GM12801 (cell line): ENCODE results near the gene PALM3.

Experiments used
- TF ChIP-seq, protein P1 (sequence below): IDR thresholded peaks from one replicate; pipeline ENCODE4 v1.5.1; 2011; ENCODE audit warnings: control low read depth; ENCODE audit not compliant: insufficient read length; ENCODE audit errors: extremely low read depth

The PALM3 gene

DNA sequence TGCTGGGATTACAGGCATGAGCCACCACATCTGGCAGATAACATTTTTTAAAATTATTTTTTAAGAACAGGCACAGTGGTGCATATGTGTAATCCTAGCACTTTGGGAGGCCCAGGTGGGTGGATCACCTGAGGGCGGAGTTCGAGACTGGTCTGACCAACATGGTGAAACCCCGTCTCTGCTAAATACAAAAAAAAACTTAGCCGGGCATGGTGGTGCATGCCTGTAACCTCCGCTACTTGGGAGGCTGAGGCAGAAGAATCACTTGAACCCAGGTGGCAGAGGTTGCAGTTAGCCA is 631 bp upstream of the PALM3 start:
- TF ChIP-seq, protein P1, sequence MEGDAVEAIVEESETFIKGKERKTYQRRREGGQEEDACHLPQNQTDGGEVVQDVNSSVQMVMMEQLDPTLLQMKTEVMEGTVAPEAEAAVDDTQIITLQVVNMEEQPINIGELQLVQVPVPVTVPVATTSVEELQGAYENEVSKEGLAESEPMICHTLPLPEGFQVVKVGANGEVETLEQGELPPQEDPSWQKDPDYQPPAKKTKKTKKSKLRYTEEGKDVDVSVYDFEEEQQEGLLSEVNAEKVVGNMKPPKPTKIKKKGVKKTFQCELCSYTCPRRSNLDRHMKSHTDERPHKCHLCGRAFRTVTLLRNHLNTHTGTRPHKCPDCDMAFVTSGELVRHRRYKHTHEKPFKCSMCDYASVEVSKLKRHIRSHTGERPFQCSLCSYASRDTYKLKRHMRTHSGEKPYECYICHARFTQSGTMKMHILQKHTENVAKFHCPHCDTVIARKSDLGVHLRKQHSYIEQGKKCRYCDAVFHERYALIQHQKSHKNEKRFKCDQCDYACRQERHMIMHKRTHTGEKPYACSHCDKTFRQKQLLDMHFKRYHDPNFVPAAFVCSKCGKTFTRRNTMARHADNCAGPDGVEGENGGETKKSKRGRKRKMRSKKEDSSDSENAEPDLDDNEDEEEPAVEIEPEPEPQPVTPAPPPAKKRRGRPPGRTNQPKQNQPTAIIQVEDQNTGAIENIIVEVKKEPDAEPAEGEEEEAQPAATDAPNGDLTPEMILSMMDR: no peak

DNA sequence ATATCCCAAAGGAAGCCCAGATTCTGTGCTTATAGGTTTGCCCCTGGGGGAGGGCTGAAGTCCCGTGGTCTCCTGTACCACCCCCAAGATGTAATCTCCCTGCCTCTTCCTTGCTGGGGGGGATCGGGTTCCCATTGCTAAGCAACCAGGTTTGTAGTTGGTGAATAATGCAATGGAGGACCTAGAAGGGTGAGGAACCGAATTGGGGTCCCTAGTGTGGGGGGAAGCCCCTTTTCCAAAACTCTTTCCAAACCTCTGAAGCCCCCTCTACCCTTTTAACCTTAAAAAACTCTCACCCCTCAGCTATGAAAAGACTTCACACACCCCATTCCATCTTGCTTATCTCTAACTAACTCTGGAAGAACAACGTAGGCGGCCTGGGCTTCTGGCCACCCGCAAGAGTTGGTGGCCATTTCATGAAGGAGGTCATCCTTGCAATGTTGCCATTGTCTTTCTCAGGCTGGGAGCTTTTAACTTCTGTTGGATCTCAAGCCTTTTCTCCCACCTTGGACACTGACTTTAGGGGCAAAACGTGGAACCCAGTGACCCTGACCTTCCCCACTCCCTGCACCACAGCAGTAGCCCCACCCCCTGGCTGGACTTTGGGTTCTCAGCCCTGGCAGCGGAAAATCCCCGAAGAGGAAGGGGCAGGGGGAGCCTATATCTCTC is 661 bp downstream of the PALM3 start:
- TF ChIP-seq, protein P1: no peak

DNA sequence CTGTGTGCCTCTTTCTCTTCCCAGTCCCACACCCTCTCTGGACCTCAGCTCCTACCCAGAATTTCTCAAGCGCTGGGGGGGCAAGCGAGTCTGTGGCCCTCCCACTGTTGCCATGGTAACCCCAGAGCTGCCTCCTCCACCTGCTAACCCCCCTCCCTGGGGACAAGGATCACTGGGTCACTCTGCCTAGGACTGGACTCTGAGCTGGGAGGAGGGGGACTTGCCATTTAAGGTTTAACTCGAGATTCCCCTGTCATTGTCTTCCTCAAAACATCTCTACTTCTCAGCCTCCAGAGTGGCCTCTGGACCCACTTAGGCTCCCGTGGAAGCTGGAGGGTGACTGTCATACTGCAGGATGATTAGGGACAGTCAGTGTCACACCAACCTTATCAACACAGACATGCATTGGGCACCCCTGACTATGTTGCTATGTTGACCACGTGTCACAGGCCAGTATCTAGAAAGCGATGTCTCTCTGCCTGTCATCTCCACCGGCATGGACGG is 2.2 kb downstream of the PALM3 start:
- TF ChIP-seq, protein P1: no peak

DNA sequence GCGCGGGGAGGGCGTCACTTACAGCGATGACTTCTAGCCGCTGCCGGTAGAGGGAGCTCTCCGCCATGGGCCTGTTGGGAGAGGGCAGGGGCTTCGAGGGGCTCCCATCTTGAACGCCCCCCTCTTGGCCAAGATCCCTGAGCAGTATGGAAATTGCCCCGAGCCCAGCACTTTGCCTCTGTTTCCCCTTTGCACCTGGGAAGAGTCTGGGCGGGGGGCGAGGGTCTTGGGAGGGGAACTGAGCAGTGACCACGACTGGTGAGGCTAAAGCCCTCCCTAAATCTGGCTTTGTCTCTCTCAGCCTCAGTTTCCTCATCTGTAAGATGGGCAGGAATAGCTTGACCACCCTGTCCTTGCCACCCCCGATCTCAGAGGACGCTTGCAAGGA is 2.8 kb downstream of the PALM3 start:
- TF ChIP-seq, protein P1: no peak

DNA sequence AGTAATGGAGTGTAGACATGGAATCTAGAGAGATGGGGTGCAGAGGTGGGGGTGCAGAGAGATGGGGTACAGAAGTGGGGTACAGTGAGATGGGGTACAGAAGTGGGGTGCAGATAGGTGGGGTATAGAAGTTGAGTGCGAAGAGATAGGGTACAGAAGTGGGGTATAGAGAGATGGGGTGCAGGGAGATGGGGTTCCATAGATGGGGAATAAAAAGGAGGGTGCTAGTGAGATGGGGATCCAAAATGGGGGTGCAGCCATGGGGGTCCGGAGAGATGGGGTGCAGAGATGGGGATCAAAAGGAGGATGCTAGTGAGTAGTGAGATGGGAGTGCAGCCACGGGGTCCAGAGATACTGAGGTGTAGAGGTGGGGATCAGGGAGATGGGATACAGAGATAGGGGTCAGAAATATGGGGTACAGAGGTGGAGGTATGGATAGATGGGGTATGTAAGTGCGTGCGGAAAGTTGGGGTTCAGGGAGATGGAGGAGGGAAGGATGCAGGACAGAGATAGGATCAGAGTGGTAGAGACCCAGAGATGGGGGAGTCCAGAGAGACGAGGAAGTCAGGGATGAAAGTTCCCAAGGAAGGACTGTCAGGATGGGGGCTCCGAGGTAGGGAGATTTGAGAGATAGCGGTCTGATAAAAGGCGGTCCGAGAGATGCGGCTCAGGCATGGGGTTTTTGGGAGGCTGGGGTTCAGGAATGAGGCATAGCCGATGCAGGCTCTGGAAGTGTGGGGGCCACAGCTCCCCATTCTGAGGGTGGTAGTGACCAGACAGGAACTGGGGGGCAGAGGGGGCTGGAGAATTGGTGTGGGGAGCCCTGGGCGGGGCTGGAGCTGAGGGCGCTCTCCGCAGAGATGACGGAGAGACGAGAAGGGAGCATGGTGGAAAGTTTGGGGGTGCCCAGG is 3.4 kb downstream of the PALM3 start:
- TF ChIP-seq, protein P1: no peak

DNA sequence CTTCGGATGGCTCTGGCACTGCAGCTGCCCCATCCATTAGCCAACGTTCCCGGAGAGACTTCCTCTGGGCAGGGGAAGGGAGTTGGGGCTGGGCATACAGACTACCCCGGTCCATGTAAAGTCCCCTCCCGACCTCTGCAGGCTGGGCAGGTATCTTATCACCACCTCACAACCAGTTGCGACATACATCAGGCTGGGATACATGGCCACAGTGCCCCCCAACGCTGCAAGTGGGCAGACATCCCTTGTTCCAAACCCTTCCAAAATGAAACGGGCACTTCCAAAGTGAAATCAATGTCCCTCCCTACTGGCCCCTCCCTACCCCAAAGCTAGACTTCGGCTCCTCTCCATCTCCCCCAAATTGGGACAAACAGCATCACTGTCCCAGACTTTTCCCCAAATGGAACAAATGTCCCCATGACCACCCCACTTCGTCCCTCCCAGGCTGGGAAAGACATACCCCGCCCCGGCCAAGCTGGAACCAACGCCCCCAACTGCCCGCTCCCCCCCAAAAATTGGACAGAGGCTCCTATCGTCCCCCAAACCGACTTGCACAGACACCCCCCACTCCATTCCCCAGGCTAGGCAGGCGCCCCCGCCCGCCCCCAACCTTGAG is 5.0 kb downstream of the PALM3 start:
- TF ChIP-seq, protein P1: no peak

DNA sequence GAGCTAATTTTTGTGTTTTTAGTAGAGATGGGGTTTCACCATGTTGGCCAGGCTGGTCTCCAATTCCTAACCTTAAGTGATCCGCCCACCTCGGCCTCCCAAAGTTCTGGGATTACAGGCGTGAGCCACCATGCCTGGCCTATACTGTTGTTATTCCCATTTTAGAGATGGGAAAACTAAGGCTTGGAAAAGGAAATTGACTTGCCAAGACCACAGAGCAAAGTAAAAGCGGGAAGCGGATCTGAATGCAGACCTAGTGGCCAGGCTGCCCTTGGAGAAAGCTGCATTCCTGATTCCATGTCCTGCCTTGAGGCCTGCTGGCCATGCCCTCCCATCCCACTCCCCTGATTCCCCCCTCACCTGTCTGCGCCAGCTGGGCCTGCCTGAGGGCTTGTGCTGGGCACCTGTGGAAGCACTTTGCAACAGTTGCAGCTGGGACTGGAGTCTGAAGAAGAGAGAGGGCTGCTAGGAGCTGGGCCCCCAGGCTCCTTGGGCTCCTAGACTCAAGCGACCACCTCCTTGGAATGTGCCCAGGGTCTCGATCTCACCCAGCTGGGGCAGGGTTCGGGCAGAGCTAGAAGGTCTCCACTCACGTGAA is 5.7 kb downstream of the PALM3 start:
- TF ChIP-seq, protein P1: no peak
